K562 (cell line): Measurements from ENCODE around the gene NDUFA7. TPM values are rescaled to one million over a fixed set of nuclear protein-coding genes. Genes with fewer than 3 reads are reported as not detected.
A peak's percentile ranks its signal among the peaks of the same experiment; 100 is the strongest.
"Not testable (repeated sequence)": the region's sequence is repeated elsewhere in the genome, so short reads cannot be mapped to it uniquely, and the experiment has no call there.

ENCODE experiments used
- ATAC-seq: fragments of 200-7000 bp; cut with Tn5 transposase; 3 replicates; pipeline ENCODE4 v1.9.1; 2020; ENCODE audit warnings: moderate library complexity
- BruUV-seq: library from RNA; stranded (reverse); fragments of 400-500 nt; replicated peaks from 2 replicates; lab custom pipeline; 2021; lab: Mats Ljungman, UMichigan
- CTCF ChIA-PET: fragments of 300-600 bp; formaldehyde crosslinking; extraction: SDS; loops from one replicate; lab custom pipeline; 2021; ENCODE audit warnings: low intra/inter-chr PET ratio; lab: Yijun Ruan, JAX
- POLR2A ChIA-PET: fragments of 300-600, 350-650 bp; sonication (Branson Sonifier 250); formaldehyde crosslinking; extraction: SDS; loops from one replicate; lab custom pipeline; 2021; ENCODE audit warnings: antibody characterized with exemption, inconsistent platforms; lab: Yijun Ruan, JAX
- DNase-seq, 4 experiments: peaks; one replicate each; pipeline versions ENCODE4 v3.0.0 to v3.0.0-alpha.2; 2011 to 2018; ENCODE audit warnings: low spot score in 3 of 4, mixed read lengths in 3 of 4; ENCODE audit errors: extremely low read depth in 1 of 4
- FAIRE-seq: peaks from 2 replicates; lab custom pipeline; 2011; peaks lifted over from hg19 to GRCh38; lab: Jason Lieb, UNC
- H2AFZ ChIP-seq: 2 replicates; pipeline ENCODE4 v1.6.0; 2011; ENCODE audit warnings: low read depth, low read length, control low read depth, inconsistent platforms
- H3K27ac ChIP-seq: fragments of 200-600 bp; 3 replicates; pipeline ENCODE4 v1.8.0; 2011; ENCODE audit warnings: low read depth, mild to moderate bottlenecking, control low read depth, inconsistent platforms, low read length, moderate library complexity, mixed read lengths; ENCODE audit errors: extremely low read depth
- H3K27me3 ChIP-seq, 2 experiments: fragments of 300-600 bp in 1 of 2; 2 replicates in 1 of 2; 3 replicates in 1 of 2; pipeline versions ENCODE4 v1.6.0 to v1.8.0; 2011; ENCODE audit warnings: inconsistent platforms in 2 of 2, low read length in 2 of 2, mild to moderate bottlenecking in 1 of 2, mixed read lengths in 1 of 2, moderate library complexity in 1 of 2; ENCODE audit not compliant: control insufficient read depth in 2 of 2, insufficient read depth in 2 of 2
- H3K36me3 ChIP-seq: fragments of 300-600 bp; 3 replicates; pipeline ENCODE4 v1.8.0; 2011; ENCODE audit warnings: mild to moderate bottlenecking, low read length, inconsistent platforms; ENCODE audit not compliant: control insufficient read depth, insufficient read depth
- H3K4me1 ChIP-seq, 2 experiments: fragments of 200-600 bp in 1 of 2; replicated peaks in 1 of 2; 2 replicates in 1 of 2; 3 replicates in 1 of 2; pipeline versions ENCODE4 v1.5.1 to v1.8.0; 2011; ENCODE audit warnings: inconsistent platforms in 2 of 2, low read length in 2 of 2, mild to moderate bottlenecking in 1 of 2, mixed read lengths in 1 of 2, moderate library complexity in 1 of 2; ENCODE audit not compliant: control insufficient read depth in 2 of 2, insufficient read depth in 2 of 2
- H3K4me2 ChIP-seq: 2 replicates; pipeline ENCODE4 v1.6.1; 2011; ENCODE audit warnings: low read length, control low read depth, inconsistent platforms, mixed read lengths; ENCODE audit not compliant: insufficient read depth
- H3K4me3 ChIP-seq: fragments of 200-600 bp; sonication (generic), shearing (Covaris generic); 2 replicates; pipeline ENCODE4 v1.5.1; 2016; ENCODE audit warnings: control low read depth, inconsistent platforms
- H3K79me2 ChIP-seq: fragments of 200-600 bp; 3 replicates; pipeline ENCODE4 v1.8.0; 2011; ENCODE audit warnings: low read length, inconsistent platforms; ENCODE audit not compliant: control insufficient read depth, insufficient read depth
- H3K9ac ChIP-seq, 2 experiments: 2 replicates each; pipeline versions ENCODE4 v1.6.0 to v1.6.1; 2011; ENCODE audit warnings: low read depth in 2 of 2, low read length in 2 of 2, control low read depth in 1 of 2, inconsistent platforms in 1 of 2, mild to moderate bottlenecking in 1 of 2, mixed read lengths in 1 of 2; ENCODE audit not compliant: insufficient read depth in 1 of 2
- H3K9me1 ChIP-seq: one replicate; pipeline ENCODE4 v1.6.0; 2011; ENCODE audit warnings: inconsistent platforms, mild to moderate bottlenecking, low read length, moderate library complexity; ENCODE audit not compliant: control insufficient read depth, insufficient read depth
- H3K9me3 ChIP-seq: replicated peaks from 2 replicates; pipeline ENCODE4 v1.5.1; 2011; ENCODE audit warnings: low read depth, low read length, inconsistent platforms; ENCODE audit not compliant: control insufficient read depth, insufficient read depth
- H4K20me1 ChIP-seq: replicated peaks from 2 replicates; pipeline ENCODE4 v1.6.1; 2011; ENCODE audit warnings: low read length, inconsistent platforms, mixed read lengths; ENCODE audit not compliant: control insufficient read depth, insufficient read depth
- CLOCK ChIP-seq: fragments of 250-450 bp; sonication (Bioruptor Pico); IDR thresholded peaks from 2 replicates; pipeline ENCODE4 v1.4.0; 2020; ENCODE audit warnings: mild to moderate bottlenecking, moderate library complexity, borderline replicate concordance
- HDGF ChIP-seq: fragments of 450-650 bp; IDR thresholded peaks from 2 replicates; pipeline ENCODE4 v1.6.1; 2016
- NFIC ChIP-seq: fragments of 450-650 bp; IDR thresholded peaks from 2 replicates; pipeline ENCODE4 v1.6.1; 2017; ENCODE audit warnings: mild to moderate bottlenecking, inconsistent platforms
- WGBS: fragments of 100-300 bp; shearing (Covaris generic); methylation state at CpG from one replicate; pipeline ENCODE4 v1.1.6; 2016; ENCODE audit warnings: low coverage, mixed read lengths; ENCODE audit not compliant: insufficient coverage; ENCODE audit errors: missing lambda C conversion rate; 5-methylcytosine and 5-hydroxymethylcytosine counted together
- in situ Hi-C: fragments of 300-500 bp; cut with MboI; formaldehyde crosslinking; loops from 4 replicates; pipeline ENCODE4 v1.15.0; 2018; ENCODE audit warnings: inconsistent platforms, mixed read lengths
- intact Hi-C: fragments of 100-400 bp; cut with micrococcal nuclease; formaldehyde crosslinking; loops from 2 replicates; pipeline ENCODE4 v1.14.2; 2022
- polyA plus RNA-seq, 8 experiments: library from polyadenylated mRNA; depleted of rRNA in 4 of 8; stranded (reverse) in 5 of 8; unstranded in 3 of 8; fragments of >200 nt; fragmentation: Nextera tagmentation in 2 of 8; fragmentation: Illumina TruSeq in 1 of 8; extraction: Ambion mirVana in 2 of 8; extraction: Trizol in 1 of 8; gene quantifications; 2 replicates each; pipeline versions ENCODE4 v1.2.1 to v1.2.3, GENCODE V29; 2011 to 2014; ENCODE audit warnings: inconsistent platforms in 1 of 8, missing spikeins in 1 of 8
- total RNA-seq, 7 experiments: library from RNA; depleted of rRNA in 6 of 7; stranded (reverse); fragments of >200 nt in 6 of 7; fragmentation: Illumina TruSeq in 2 of 7; extraction: Trizol in 2 of 7; gene quantifications; 2 replicates each; pipeline versions ENCODE4 v1.2.1 to v1.2.3, GENCODE V29; 2011 to 2021; ENCODE audit warnings: low replicate concordance in 1 of 7

Gene NDUFA7
- total and polyA plus RNA-seq, 9 of the 15 experiments (the other 6 are each of a cell fraction or from before 2014, with no cell fraction given), result 70.8 to 348 (median 142) TPM

DNA sequence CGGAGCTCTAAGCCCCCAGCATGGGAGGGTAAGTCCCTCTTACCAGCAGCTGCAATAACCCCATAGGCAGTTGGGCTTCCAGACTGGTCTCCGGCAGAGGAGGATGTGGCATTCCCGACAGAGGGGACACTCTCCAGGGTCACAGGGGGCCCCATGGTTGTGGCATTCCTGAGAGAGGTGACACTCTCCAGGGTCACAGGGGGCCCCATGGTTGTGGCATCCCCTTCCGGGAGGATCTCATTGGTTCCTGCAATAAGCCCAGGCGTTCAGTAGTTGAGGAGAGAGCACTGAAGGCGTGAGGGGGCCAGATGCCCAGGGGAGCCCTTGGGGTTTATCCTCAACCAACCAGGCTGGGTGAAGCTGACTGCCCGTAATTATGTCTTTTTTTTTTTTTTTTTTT, 18.4 kb downstream of the NDUFA7 start:
- 81% methylated on average over 7 of the region's 7 CpGs for WGBS
- no peak overlapping the region for H2AFZ ChIP-seq
- no peaks in the 10 kb centered on the region; the same call in 1 of the 2 replicates for H4K20me1 ChIP-seq
- ATAC-seq (no peak), FAIRE-seq (no peak), DNase-seq (no peak)
- no TSS peak for BruUV-seq
- no peaks in the 10 kb centered on the region for H3K27me3 ChIP-seq
- no peak overlapping the region for H3K27ac ChIP-seq
- peaks cover 24 to 52% of the 10 kb centered on the region in 2 experiments; a peak in 4 of 5 replicates for H3K4me1 ChIP-seq
- ChIA-PET CTCF (no interaction called here), POLR2A (interaction anchor here (0.6 to 1.1 kb wide), 4 partner anchors 8 to 58 kb away, joined by 3 to 5 read pairs (median 4); no protein-coding TSS in a partner anchor)
- no peak overlapping the region for H3K4me3 ChIP-seq
- no peaks in the 10 kb centered on the region for H3K9me1 ChIP-seq
- H3K4me2 ChIP-seq, result no peak overlapping the region
- peaks cover 22% of the 10 kb centered on the region for H3K79me2 ChIP-seq
- no peak overlapping the region; a peak in 1 of 4 replicates for H3K9ac ChIP-seq
- intact Hi-C loops, result no loop called here
- in situ Hi-C loops, result no loop called here
- peaks cover 33% of the 10 kb centered on the region; the same call in 1 of the 3 replicates for H3K36me3 ChIP-seq
- TF ChIP-seq CLOCK (CRISPR knock-in tag), result no peak
- TF ChIP-seq, all 486 proteins: peak for 0
- H3K9me3 ChIP-seq, result no peaks in the 10 kb centered on the region

GRCh38 chr19:8302357-8302691, 18.9 kb downstream of the NDUFA7 start:
- Histone ChIP-seq H3K4me1 (peaks cover 21 to 48% of the 10 kb centered on the region in 2 experiments; a peak in 4 of 5 replicates), H3K4me3 (no peak overlapping the region), H3K79me2 (peaks cover 18% of the 10 kb centered on the region), H3K4me2 (no peak overlapping the region), H3K36me3 (peaks cover 33% of the 10 kb centered on the region; the same call in 1 of the 3 replicates), H3K9me1 (no peaks in the 10 kb centered on the region), H3K27ac (no peak overlapping the region), H3K9ac (peak overlapping the region in 1 of 2 experiments; percentile 50; a peak in 2 of 4 replicates), H4K20me1 (no peaks in the 10 kb centered on the region; the same call in 1 of the 2 replicates), H3K9me3 (no peaks in the 10 kb centered on the region), H2AFZ (no peak overlapping the region), H3K27me3 (no peaks in the 10 kb centered on the region)
- in situ Hi-C loops (no loop called here), intact Hi-C loops (no loop called here)
- no TSS peak for BruUV-seq
- WGBS, result 77% methylated on average over 7 of the region's 11 CpGs
- DNase-seq, result peak in 3 of 4 experiments; percentile 11 to 30 (median 24)
- no peak for FAIRE-seq
- ChIA-PET POLR2A (interaction anchor here (0.6 to 1.1 kb wide), 4 partner anchors 8 to 58 kb away, joined by 3 to 5 read pairs (median 4); no protein-coding TSS in a partner anchor), CTCF (no interaction called here)
- ATAC-seq, result no peak
- TF ChIP-seq HDGF (no peak), NFIC (peak; percentile 68)

DNA sequence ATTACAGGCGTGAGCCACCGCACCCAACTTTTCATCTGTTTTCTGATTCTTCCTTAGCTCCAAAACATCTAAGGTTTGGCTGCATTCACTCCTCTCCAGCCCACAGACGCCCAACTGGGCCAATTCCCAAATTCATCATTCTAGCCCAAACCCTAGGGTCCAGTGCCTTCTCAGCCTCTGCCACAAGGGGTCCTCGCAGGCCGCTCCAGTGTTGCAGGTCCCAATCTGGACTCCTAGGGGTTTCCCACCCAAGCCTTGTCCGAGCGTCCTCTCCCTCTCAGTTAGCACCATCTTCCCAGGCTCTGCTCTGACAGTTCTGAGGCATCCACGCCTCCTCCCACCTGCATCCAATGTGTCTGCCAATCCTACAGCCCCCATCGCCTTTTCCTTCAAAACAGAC, 29.8 kb downstream of the NDUFA7 start:
- H2AFZ ChIP-seq, H3K27ac ChIP-seq, H3K9me3 ChIP-seq, CTCF ChIA-PET, H3K4me2 ChIP-seq, H3K27me3 ChIP-seq, H3K9me1 ChIP-seq, intact Hi-C loops, H3K79me2 ChIP-seq, BruUV-seq, H3K4me1 ChIP-seq, POLR2A ChIA-PET, H3K4me3 ChIP-seq, H4K20me1 ChIP-seq, DNase-seq, in situ Hi-C loops, H3K36me3 ChIP-seq, H3K9ac ChIP-seq: not testable (repeated sequence)
- peak; percentile 92 for FAIRE-seq
- WGBS, result no CpG with 5 or more reads among the region's 9 CpGs
- ATAC-seq, result peak; percentile 90
